Measurements from ENCODE around the gene MON2. TPM values are rescaled to one million over a fixed set of nuclear protein-coding genes. Genes with fewer than 3 reads are reported as not detected.
"Not testable (repeated sequence)": the region's sequence is repeated elsewhere in the genome, so short reads cannot be mapped to it uniquely, and the experiment has no call there.

The MON2 gene
- total and polyA plus RNA-seq, 2 experiments from 2014 or later = 20.5 to 39.9 TPM

DNA sequence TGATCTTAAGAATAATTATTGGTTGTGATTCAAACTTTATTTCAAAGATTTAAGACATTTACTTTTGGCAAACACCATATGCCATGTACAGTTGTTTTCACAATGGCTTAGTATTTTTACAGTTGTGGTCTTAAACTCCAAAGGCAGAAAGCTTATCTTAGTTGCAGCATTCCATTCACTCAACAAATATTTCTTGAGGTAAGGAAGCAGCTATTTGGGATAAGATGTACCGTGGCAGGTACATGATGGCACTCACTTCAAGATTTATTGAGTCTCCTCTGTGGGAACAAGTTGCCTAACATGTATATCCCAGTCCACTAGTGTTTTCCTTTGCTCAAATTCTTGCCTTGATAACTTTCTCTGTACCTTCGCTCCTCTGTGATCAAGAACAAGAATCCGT lies 8.0 kb upstream of the MON2 start:
- TF ChIP-seq, protein P1, sequence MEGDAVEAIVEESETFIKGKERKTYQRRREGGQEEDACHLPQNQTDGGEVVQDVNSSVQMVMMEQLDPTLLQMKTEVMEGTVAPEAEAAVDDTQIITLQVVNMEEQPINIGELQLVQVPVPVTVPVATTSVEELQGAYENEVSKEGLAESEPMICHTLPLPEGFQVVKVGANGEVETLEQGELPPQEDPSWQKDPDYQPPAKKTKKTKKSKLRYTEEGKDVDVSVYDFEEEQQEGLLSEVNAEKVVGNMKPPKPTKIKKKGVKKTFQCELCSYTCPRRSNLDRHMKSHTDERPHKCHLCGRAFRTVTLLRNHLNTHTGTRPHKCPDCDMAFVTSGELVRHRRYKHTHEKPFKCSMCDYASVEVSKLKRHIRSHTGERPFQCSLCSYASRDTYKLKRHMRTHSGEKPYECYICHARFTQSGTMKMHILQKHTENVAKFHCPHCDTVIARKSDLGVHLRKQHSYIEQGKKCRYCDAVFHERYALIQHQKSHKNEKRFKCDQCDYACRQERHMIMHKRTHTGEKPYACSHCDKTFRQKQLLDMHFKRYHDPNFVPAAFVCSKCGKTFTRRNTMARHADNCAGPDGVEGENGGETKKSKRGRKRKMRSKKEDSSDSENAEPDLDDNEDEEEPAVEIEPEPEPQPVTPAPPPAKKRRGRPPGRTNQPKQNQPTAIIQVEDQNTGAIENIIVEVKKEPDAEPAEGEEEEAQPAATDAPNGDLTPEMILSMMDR (IDR thresholded peaks at IDR 0.05; ENCODE audit: low read depth, low read length) = no peak
- no peak for DNase-seq (ENCODE audit: low read depth in 1 of 2, low spot score in 1 of 2)
- no peaks in the 10 kb centered on the region for H3K9me3 ChIP-seq (ENCODE audit: low read depth)
- no peaks in the 10 kb centered on the region for H3K4me1 ChIP-seq (ENCODE audit: low read depth)
- H3K27me3 ChIP-seq = no peaks in the 10 kb centered on the region
- no peaks in the 10 kb centered on the region for H3K36me3 ChIP-seq
- H3K27ac ChIP-seq = no peak overlapping the region
- H3K4me3 ChIP-seq = no peak overlapping the region

DNA sequence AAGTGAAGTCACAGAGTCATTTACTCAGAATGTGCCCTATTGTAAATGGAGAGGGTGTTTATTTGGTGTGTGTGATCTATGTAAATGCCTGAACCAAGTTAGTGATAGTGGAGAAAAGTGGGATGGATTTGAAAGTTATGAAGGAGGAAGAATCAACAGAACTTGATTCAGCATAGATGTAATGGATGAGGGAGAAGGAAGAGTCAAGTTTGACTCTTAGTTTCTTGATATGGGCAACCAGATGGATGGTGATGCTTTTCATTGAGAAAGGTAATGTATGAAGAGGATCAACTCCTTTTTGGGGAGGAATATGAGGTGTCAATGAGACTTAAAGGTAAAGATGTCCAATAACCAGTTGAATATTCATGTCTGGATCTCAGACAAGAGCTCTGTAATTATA lies 6.7 kb upstream of the MON2 start:
- TF ChIP-seq, protein P1 (IDR thresholded peaks at IDR 0.05; ENCODE audit: low read depth, low read length) = no peak
- H3K27me3 ChIP-seq = no peaks in the 10 kb centered on the region
- H3K4me3 ChIP-seq = no peak overlapping the region
- no peak overlapping the region for H3K27ac ChIP-seq
- no peak for DNase-seq (ENCODE audit: low read depth in 1 of 2, low spot score in 1 of 2)
- H3K36me3 ChIP-seq = no peaks in the 10 kb centered on the region
- no peaks in the 10 kb centered on the region for H3K4me1 ChIP-seq (ENCODE audit: low read depth)
- no peaks in the 10 kb centered on the region for H3K9me3 ChIP-seq (ENCODE audit: low read depth)

DNA sequence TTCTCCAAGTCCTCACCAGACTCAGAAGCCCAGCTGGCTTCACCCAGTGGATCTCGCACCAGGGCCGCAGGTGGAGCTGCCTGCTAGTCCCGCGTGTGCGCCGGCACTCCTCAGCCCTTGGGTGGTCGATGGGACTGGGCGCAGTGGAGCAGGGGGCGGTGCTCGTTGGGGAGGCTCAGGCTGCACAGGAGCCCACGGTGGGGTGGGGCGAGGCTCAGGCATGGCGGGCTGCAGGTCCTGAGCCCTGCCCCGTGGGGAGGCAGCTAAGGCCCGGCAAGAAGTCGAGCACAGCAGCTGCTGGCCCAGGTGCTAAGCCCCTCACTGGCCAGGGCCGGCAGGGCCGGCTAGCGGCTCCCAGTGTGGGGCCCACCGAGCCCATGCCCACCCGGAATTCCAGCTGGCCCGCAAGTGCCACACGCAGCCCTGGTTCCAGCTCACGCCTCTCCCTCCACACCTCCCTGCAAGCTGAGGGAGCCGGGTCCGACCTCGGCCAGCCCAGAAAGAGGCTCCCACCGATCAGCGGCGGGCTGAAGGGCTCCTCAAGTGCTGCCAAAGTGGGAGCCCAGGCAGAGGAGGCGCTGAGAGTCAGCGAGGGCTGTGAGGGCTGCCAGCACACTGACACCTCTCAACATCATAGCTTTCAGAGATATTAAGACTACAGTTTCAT lies 5.3 kb upstream of the MON2 start:
- H3K27ac ChIP-seq; H3K4me3 ChIP-seq; H3K4me1 ChIP-seq (ENCODE audit: low read depth); DNase-seq (ENCODE audit: low read depth in 1 of 2, low spot score in 1 of 2); H3K9me3 ChIP-seq (ENCODE audit: low read depth); H3K27me3 ChIP-seq; H3K36me3 ChIP-seq: not testable (repeated sequence)

DNA sequence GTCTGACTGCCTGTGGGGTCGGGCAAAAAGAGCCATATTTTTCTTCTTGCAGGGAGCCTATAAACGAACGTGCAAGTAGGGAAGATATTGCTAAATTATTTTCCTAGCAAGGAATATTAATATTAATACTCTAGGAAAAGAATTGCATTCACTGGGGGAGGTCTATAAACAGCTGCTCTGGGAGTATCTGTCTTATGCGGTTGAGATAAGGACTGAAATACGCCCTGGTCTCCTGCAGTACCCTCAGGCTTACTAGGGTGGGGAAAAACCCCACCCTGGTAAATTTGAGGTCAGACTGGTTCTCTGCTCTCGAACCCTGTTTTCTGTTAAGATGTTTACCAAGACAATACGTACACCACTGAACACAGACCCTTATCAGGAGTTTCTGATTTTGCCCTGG lies 3.4 kb upstream of the MON2 start:
- H3K27me3 ChIP-seq; H3K4me1 ChIP-seq (ENCODE audit: low read depth); DNase-seq (ENCODE audit: low read depth in 1 of 2, low spot score in 1 of 2); H3K27ac ChIP-seq; H3K36me3 ChIP-seq; H3K9me3 ChIP-seq (ENCODE audit: low read depth); H3K4me3 ChIP-seq: not testable (repeated sequence)

DNA sequence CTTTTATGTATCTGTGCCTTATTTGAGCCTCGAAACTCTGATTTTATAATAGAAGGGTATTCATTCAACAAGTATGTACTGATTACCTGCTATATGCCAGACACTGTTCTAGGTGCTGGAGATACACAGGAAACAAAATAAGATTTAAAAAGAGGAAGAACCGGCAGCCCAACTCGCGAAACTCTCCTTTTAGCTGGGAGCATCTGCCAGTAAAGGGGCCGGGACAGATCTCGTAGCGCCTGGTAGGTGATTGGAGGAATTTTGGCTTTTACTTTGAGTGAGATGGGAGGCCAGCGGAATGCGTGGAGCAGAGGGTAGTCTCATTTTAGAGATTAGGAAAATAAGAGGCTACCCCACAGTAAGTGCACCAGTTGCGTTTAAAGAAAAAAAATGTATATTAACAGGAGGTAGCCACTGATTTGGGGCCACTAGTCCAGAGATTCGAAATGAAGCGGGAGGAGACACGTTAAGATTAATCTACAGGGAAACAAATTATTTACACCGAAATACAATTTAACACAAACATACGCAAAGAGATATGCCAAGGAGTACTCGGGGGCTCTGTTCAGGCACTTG lies 520 bp upstream of the MON2 start:
- Histone ChIP-seq H3K4me1 (ENCODE audit: low read depth) (peaks cover 15% of the 10 kb centered on the region), H3K27me3 (no peaks in the 10 kb centered on the region), H3K27ac (peak overlapping the region; percentile 91), H3K4me3 (peak overlapping the region; percentile 96), H3K36me3 (peaks cover 5% of the 10 kb centered on the region), H3K9me3 (ENCODE audit: low read depth) (no peaks in the 10 kb centered on the region)
- TF ChIP-seq, protein P1 (IDR thresholded peaks at IDR 0.05; ENCODE audit: low read depth, low read length) = no peak
- DNase-seq (ENCODE audit: low read depth in 1 of 2, low spot score in 1 of 2) = peak; percentile 31 to 51

DNA sequence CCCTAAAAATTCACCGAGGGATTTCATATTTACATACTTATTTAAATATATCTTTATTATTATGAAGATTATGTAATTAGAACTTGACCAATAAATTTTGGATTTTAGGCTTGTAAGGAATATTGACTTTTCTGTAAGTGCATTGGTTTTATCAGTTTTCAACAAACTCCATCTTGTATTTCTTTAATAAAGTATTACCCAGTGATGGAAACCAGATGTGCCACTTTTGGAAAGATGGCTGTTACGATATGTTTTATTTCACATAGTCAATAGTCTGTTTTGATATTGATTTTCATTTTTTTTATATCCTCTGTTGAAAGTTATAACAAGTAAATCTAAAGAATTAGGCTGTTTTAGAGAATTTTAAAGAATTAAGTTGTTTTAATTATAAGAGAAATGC lies 1.8 kb downstream of the MON2 start:
- Histone ChIP-seq H3K9me3 (ENCODE audit: low read depth) (no peaks in the 10 kb centered on the region), H3K27me3 (no peaks in the 10 kb centered on the region), H3K4me1 (ENCODE audit: low read depth) (peaks cover 17% of the 10 kb centered on the region), H3K36me3 (peaks cover 5% of the 10 kb centered on the region), H3K27ac (no peak overlapping the region), H3K4me3 (peak overlapping the region; percentile 96)
- TF ChIP-seq, protein P1 (IDR thresholded peaks at IDR 0.05; ENCODE audit: low read depth, low read length) = no peak
- no peak for DNase-seq (ENCODE audit: low read depth in 1 of 2, low spot score in 1 of 2)
